GM21529 (cell line): Measurements from ENCODE around the gene ZBTB32.
"Not testable (repeated sequence)": the region's sequence is repeated elsewhere in the genome, so short reads cannot be mapped to it uniquely, and the experiment has no call there.

Experiments
- ATAC-seq: cut with Tn5 transposase; IDR thresholded peaks from one replicate; pipeline ENCODE4 v1.9.1; 2021; ENCODE audit not compliant: unreplicated experiment

Gene ZBTB32

DNA sequence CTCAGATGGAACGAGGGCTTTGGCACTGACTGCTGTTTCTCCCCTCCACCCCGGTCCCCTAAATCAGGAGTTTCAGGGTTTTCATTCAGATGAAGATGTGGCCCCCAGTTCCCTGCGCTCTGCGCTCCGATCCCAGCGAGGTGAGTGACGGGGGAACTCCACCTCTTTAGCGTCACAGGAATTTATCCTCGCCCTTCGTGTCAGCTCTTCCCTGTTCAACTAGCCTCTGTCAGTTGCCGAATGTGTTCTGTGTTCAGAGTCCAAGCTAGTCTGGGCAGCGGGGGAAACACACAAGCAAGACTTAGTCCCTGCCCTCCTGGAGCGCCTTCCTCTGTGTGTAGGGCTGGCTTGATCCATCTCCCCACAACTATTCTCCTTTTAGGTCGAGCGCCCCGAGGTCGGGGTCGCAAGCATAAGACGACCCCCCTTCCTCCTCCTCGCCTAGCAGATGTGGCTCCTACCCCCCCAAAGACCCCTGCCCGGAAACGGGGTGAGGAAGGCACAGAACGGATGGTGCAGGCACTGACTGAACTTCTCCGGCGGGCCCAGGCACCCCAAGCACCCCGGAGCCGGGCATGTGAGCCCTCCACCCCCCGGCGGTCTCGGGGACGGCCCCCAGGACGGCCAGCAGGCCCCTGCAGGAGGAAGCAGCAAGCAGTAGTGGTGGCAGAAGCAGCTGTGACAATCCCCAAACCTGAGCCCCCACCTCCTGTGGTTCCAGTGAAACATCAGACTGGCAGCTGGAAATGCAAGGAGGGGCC, 15.2 kb downstream of the ZBTB32 start:
- no peak for ATAC-seq

DNA sequence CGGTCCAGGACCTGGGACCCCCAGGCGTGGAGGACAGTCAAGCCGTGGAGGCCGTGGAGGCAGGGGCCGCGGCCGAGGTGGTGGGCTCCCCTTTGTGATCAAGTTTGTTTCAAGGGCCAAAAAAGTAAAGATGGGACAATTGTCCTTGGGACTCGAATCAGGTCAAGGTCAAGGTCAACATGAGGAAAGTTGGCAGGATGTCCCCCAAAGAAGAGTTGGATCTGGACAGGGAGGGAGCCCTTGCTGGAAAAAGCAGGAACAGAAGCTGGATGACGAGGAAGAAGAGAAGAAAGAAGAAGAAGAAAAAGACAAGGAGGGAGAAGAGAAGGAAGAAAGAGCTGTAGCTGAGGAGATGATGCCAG, 15.8 kb downstream of the ZBTB32 start:
- no peak for ATAC-seq

DNA sequence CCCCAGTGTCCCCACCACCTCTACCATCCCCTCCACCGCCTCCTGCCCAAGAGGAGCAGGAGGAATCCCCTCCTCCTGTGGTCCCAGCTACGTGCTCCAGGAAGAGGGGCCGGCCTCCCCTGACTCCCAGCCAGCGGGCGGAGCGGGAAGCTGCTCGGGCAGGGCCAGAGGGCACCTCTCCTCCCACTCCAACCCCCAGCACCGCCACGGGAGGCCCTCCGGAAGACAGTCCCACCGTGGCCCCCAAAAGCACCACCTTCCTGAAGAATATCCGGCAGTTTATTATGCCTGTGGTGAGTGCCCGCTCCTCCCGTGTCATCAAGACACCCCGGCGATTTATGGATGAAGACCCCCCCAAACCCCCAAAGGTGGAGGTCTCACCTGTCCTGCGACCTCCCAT, 16.3 kb downstream of the ZBTB32 start:
- no peak for ATAC-seq

DNA sequence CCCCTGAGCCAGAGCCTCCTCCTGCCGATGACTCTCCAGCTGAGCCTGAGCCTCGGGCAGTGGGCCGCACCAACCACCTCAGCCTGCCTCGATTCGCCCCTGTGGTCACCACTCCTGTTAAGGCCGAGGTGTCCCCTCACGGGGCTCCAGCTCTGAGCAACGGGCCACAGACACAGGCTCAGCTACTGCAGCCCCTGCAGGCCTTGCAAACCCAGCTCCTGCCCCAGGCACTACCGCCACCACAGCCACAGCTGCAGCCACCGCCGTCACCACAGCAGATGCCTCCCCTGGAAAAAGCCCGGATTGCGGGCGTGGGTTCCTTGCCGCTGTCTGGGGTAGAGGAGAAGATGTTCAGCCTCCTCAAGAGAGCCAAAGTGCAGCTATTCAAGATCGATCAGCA, 17.0 kb downstream of the ZBTB32 start:
- no peak for ATAC-seq

DNA sequence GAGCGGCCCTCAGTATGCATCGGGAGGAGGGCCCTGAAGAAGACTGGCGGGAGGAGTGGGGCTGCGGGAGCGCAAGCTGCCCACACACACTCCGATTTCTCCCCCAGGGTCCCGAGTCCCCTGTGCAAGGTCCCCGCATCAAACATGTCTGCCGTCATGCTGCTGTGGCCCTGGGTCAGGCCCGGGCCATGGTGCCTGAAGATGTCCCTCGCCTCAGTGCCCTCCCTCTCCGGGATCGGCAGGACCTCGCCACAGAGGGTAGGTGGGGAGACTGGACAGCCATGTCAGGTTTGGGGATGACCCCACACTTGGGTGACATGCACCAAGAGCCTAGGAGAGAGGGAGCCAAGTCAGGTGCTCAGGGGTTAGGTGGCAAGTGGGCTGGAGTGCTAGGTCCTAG, 18.1 kb downstream of the ZBTB32 start:
- ATAC-seq, result no peak

DNA sequence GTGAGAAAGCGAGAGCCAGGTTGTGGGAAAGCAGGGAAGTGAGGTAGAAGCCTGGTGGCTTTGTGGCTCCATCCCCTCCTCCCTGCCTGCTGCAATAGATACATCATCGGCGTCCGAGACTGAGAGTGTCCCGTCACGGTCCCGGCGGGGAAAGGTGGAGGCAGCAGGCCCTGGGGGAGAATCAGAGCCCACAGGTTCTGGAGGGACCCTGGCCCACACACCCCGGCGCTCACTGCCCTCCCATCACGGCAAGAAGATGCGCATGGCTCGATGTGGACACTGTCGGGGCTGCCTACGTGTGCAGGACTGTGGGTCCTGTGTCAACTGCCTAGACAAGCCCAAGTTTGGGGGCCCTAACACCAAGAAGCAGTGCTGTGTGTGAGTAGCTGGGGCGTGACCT, 18.5 kb downstream of the ZBTB32 start:
- ATAC-seq, result no peak

DNA sequence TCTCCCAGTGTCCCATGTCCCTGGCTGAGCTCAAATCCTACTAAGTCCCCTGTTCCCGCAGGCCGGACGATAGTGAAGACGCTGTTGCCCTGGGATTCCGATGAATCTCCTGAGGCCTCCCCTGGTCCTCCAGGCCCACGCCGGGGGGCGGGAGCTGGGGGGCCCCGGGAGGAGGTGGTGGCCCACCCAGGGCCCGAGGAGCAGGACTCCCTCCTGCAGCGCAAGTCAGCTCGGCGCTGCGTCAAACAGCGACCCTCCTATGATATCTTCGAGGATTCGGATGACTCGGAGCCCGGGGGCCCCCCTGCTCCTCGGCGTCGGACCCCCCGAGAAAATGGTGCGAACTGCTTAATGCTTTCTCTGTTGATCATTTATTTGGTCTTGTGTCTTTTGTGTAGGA, 19.3 kb downstream of the ZBTB32 start:
- ATAC-seq, result no peak

DNA sequence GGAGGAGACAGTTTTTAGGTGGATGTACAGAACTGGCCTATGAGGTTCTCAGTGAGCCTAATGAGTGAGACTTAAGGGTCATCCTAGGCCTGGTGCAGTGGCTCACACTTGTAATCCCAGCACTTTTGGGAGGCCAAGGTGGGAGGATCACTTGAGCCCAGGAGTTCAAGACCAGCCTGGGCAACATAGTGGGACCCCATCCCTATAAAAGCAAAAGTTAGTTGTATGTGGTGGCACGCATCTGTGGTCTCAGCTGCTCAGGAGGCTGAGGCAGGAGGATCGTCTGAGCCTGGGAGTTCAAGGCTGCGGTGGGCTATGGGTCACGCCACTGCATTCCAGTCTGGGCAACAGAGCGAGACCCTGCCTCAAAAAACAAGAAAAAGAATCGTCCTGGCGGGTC, 19.8 kb downstream of the ZBTB32 start:
- ATAC-seq, result not testable (repeated sequence)

DNA sequence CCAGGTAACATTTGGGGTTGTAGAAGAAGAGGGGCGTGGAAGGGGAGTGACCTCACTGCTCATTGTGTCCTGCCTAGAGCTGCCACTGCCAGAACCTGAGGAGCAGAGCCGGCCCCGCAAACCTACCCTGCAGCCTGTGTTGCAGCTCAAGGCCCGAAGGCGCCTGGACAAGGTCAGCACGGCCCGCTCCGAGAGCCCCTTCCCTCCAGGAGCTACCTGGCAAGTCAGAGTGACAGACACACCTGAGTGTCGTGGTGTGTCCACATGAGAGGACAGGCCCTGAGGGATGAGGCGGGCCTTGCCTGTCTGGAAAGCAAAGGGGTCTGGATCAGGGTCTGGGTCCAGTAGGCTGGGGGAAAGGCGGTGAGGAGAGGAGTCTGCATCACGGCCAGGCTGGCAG, 20.2 kb downstream of the ZBTB32 start:
- no peak for ATAC-seq

DNA sequence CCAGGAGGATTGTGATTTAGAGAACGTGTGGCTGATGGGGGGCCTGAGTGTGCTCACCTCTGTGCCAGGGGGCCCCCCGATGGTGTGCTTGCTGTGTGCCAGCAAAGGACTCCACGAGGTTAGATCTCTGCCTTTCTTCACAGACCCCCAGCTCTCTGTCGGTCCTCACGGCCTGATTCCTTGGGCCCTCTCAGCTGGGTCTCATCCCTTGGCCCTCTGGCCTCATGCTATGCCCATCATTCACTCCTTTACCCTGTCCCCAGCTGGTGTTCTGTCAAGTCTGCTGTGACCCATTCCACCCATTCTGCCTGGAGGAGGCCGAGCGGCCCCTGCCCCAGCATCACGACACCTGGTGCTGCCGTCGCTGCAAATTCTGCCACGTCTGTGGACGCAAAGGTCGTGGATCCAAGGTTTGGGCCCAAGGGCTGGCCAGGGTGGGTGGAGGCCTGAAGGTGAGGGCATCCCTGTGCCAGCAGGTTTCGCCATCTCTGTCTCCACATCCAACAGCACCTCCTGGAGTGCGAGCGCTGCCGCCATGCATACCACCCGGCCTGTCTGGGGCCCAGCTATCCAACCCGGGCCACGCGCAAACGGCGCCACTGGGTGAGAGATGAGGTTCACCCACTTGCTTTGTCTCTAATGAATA, 21.0 kb downstream of the ZBTB32 start:
- no peak for ATAC-seq

DNA sequence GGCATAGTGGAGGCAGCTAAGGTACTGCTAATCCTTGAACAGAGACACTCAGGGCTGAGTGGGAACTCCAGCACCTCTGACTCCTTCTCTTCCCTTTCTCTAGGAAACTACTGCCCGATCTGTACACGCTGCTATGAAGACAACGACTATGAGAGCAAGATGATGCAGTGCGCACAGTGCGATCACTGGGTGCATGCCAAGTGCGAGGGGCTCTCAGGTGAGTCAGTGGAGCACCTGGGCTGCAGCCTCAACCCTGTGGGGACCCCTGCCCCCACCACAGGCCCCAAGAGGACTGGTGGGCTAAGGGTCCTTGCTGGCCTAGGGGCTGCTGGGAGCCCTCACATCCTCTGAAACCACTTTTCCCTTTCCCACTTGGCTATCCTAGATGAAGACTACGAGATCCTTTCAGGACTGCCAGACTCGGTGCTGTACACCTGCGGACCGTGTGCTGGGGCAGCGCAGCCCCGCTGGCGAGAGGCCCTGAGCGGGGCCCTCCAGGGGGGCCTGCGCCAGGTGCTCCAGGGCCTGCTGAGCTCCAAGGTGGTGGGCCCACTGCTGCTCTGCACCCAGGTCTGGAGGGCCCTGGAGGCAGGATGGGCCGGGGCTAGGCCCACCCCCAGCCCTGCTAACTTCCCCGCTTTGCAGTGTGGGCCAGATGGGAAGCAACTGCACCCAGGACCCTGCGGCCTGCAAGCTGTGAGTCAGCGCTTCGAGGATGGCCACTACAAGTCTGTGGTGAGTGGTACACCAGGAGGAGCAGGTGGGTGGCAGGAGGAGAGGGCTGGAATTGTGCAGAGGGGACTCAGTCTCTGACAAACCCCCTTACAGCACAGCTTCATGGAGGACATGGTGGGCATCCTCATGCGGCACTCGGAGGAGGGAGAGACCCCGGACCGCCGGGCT, 22.9 kb downstream of the ZBTB32 start:
- no peak for ATAC-seq

DNA sequence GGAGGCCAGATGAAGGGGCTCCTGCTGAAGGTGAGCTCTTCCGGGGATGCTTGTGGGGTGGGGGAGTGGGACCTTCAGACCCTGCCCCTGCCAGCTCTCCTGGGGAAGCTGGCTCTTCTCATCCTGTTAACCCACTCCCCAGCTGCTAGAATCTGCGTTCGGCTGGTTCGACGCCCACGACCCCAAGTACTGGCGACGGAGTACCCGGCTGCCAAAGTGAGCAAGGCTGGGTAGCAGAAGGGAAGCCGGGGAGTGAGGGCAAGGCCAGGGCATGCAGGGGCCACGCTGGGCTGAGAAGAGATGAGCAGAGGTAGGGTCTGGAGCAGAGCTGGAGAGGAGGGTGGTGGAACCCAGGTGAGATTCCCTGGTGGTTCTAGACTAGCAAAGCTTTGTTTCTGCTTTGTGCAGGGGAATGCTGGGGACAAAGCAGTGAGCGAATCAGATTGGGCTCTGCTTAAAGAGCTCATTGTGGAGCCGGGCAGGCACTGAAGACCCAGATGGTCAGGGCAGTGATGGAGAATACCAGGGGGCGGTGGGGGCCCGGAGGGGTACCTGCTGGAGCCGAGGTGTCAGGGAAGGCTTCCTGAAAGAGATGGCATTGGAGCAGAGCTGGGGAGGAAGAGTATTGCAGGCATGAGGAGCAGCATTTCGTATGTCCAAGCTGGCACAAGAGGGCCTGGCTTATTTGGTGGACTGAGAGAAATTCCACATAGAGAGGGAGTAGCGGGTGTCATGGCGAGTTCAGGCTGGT, 23.8 kb downstream of the ZBTB32 start:
- ATAC-seq, result no peak

DNA sequence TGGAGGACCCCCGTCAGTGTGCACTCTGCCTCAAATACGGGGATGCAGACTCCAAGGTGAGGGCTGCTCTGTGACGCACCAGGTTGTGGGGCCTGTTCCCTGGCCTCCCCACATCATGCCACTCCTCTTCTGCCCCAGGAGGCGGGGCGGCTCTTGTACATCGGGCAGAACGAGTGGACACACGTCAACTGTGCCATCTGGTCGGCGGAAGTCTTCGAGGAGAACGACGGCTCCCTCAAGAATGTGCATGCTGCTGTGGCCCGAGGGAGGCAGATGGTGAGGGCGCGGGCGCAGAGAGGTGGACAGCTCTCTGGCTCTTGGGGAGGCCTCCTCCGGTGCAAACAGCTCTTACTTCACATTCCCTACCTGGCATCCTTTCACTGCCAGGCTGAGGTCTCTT, 24.7 kb downstream of the ZBTB32 start:
- no peak for ATAC-seq

DNA sequence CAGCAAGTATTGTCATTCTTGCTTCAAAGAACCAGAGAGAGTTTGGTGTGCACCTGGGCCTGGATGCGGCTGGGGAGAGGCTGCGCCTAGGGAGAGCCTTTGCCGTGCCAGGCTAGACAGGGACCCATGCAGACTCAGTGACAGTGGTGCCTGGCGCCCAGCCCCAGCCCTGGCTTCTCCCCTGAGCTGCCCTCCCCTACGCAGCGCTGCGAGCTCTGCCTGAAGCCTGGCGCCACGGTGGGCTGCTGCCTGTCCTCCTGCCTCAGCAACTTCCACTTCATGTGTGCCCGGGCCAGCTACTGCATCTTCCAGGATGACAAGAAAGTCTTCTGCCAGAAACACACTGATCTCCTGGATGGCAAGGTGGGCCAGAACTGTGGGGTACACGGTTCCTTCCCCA, 25.4 kb downstream of the ZBTB32 start:
- ATAC-seq, result no peak

DNA sequence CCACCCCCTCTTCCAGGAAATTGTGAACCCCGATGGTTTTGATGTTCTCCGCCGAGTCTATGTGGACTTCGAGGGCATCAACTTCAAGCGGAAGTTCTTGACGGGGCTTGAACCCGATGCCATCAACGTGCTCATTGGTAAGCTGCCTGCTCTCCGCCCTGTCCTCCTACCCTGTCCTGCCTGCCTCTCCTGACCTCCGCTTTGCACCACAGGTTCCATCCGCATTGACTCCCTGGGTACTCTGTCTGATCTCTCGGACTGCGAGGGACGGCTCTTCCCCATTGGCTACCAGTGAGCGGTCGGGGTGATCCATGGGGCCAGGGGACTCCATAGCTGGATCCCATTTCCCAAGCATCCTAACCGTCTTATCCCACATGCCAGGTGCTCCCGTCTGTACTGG, 26.0 kb downstream of the ZBTB32 start:
- ATAC-seq, result no peak

DNA sequence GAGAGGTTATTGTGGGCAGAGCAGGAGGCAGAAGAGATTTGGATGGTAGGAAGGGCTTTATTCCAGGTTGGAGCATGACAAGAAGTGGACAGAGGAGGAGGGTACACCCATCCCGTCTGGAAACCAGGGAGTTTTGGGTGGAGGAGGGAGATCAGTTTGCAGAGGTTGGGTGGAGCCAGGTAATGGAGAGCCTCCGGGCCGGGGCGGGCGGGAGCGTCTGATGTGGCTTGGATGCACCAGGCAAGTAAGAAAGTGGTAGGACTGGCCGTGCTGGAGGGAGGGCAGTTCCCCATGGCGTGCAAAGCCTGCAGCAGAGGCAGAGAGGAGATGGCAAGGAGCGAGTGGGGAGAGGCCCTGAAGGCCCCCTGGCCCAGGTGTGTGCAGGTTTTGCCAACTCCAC, 27.0 kb downstream of the ZBTB32 start:
- no peak for ATAC-seq

DNA sequence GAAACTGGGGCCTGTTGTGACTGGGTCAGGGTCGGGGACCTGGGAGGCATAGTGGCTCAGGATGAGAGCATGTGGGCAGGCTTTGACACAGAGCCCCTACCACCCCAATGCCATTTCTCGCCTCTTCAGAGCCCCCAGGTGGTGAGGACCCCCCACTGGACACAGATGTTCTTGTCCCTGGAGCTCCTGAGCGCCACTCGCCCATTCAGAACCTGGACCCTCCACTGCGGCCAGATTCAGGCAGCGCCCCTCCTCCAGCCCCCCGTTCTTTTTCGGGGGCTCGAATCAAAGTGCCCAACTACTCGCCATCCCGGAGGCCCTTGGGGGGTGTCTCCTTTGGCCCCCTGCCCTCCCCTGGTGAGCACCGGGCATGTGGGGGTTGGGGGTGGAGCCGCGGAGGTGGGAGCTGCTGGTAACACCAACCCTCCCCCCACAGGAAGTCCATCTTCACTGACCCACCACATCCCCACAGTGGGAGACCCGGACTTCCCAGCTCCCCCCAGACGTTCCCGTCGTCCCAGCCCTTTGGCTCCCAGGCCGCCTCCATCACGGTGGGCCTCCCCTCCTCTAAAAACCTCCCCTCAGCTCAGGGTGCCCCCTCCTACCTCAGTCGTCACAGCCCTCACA, 27.5 kb downstream of the ZBTB32 start:
- ATAC-seq, result no peak

DNA sequence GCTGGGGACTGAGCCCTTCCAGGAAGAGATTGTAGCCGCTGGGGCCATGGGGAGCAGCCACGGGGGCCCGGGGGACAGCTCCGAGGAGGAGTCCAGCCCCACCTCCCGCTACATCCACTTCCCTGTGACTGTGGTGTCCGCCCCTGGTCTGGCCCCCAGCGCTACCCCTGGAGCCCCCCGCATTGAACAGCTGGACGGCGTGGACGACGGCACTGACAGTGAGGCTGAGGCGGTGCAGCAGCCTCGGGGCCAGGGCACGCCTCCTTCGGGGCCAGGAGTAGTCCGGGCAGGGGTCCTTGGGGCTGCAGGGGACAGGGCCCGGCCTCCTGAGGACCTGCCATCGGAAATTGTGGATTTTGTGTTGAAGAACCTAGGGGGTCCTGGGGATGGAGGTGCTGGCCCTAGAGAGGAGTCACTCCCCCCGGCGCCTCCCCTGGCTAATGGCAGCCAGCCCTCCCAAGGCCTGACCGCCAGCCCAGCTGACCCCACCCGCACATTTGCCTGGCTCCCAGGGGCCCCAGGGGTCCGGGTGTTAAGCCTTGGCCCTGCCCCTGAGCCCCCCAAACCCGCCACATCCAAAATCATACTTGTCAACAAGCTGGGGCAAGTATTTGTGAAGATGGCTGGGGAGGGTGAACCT, 28.3 kb downstream of the ZBTB32 start:
- no peak for ATAC-seq

DNA sequence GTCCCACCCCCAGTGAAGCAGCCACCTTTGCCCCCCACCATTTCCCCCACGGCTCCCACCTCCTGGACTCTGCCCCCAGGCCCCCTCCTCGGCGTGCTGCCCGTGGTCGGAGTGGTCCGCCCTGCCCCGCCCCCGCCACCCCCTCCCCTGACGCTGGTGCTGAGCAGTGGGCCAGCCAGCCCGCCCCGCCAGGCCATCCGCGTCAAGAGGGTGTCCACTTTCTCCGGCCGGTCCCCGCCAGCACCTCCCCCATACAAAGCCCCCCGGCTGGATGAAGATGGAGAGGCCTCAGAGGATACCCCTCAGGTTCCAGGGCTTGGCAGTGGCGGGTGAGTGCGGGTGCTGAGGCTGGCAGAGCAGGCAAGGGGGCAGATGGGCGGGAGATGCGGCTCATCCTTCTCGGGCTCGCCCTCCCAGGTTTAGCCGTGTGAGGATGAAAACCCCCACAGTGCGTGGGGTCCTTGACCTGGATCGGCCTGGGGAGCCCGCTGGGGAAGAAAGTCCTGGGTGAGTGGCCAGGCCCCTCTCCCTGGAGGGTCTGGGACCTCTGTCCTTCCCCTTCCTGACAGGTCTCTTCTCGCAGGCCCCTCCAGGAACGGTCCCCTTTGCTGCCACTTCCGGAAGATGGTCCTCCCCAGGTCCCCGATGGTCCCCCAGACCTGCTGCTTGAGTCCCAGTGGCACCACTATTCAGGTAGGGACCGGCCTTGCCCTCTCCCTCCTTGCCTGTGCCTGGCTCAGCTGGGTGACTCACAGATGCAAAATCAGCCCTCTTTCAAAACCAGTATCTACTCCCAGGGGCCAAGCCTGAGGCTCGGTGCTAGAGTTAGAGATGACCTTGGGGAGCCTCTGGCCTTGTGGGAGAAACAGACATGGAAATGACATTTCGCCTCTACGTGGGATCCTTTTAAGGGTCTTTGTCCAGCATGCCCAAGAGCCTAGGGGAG, 29.1 kb downstream of the ZBTB32 start:
- no peak for ATAC-seq
